Measurements from ENCODE around the gene TWSG1. TPM values are rescaled to one million over a fixed set of nuclear protein-coding genes. Genes with fewer than 3 reads are reported as not detected.

The TWSG1 gene
- total RNA-seq, 2 experiments from 2014 or later: 13.3 to 14.9 TPM

- peak; percentile 25 for DNase-seq
- ChIA-PET POLR2A (interaction anchor here (0.6 kb wide), 1 partner anchor 125 kb away, joined by 3 read pairs; no protein-coding TSS in a partner anchor), CTCF (interaction anchor here (1.6 kb wide), 1 partner anchor 105 kb away, joined by 4 read pairs; no protein-coding TSS in a partner anchor)
- Mint-ChIP-seq H3K27ac (peak overlapping the region; percentile 69), H3K36me3 (ENCODE audit: low read depth) (peaks cover 8% of the 10 kb centered on the region), H3K27me3 (peaks cover 4% of the 10 kb centered on the region), H3K4me3 (peak overlapping the region; percentile 64), H3K9me3 (peaks cover 4% of the 10 kb centered on the region), H3K4me1 (ENCODE audit: low read depth) (peaks cover 10% of the 10 kb centered on the region)
- no peak for TF ChIP-seq CTCF (IDR thresholded peaks at IDR 0.05)
- intact Hi-C loops (cut with micrococcal nuclease): no loop called here
- ATAC-seq: peak; percentile 48
Observed at GRCh38 chr18:9403795-9404564, 69.4 kb downstream of the TWSG1 start.

GRCh38 chr18:9404565-9405060 lies 70.0 kb downstream of the TWSG1 start:
- CTCF ChIA-PET: no interaction called here
- POLR2A ChIA-PET: no interaction called here
- peaks cover 8% of the 10 kb centered on the region for H3K36me3 Mint-ChIP-seq (ENCODE audit: low read depth)
- peak overlapping the region; percentile 69 for H3K27ac Mint-ChIP-seq
- peak overlapping the region; percentile 64 for H3K4me3 Mint-ChIP-seq
- DNase-seq (peak; percentile 55), ATAC-seq (peak; percentile 80)
- peaks cover 4% of the 10 kb centered on the region for H3K9me3 Mint-ChIP-seq
- TF ChIP-seq CTCF (IDR thresholded peaks at IDR 0.05): no peak
- intact Hi-C loops (cut with micrococcal nuclease): no loop called here
- H3K4me1 Mint-ChIP-seq (ENCODE audit: low read depth): peaks cover 10% of the 10 kb centered on the region
- H3K27me3 Mint-ChIP-seq: peaks cover 4% of the 10 kb centered on the region

- no peak for TF ChIP-seq CTCF (IDR thresholded peaks at IDR 0.05)
- peak overlapping the region; percentile 3 for H3K4me3 Mint-ChIP-seq
- DNase-seq (no peak), ATAC-seq (no peak)
- CTCF ChIA-PET: no interaction called here
- peaks cover 8% of the 10 kb centered on the region for H3K36me3 Mint-ChIP-seq (ENCODE audit: low read depth)
- intact Hi-C loops (cut with micrococcal nuclease): no loop called here
- H3K4me1 Mint-ChIP-seq (ENCODE audit: low read depth): peaks cover 10% of the 10 kb centered on the region
- POLR2A ChIA-PET: no interaction called here
- H3K9me3 Mint-ChIP-seq: peaks cover 5% of the 10 kb centered on the region
- no peak overlapping the region for H3K27ac Mint-ChIP-seq
- H3K27me3 Mint-ChIP-seq: peaks cover 4% of the 10 kb centered on the region
Observed at GRCh38 chr18:9405130-9405529, 70.6 kb downstream of the TWSG1 start.

GRCh38 chr18:9405977-9406376 lies 71.4 kb downstream of the TWSG1 start:
- CTCF ChIA-PET: no interaction called here
- no peak for ATAC-seq
- H3K36me3 Mint-ChIP-seq (ENCODE audit: low read depth): peaks cover 8% of the 10 kb centered on the region

More at GRCh38 chr18:9405977-9406376, 71.4 kb downstream of the TWSG1 start:
- Mint-ChIP-seq H3K4me3 (no peak overlapping the region), H3K27ac (no peak overlapping the region), H3K4me1 (ENCODE audit: low read depth) (peaks cover 10% of the 10 kb centered on the region), H3K9me3 (peaks cover 5% of the 10 kb centered on the region), H3K27me3 (peaks cover 4% of the 10 kb centered on the region)
- intact Hi-C loops (cut with micrococcal nuclease): no loop called here
- POLR2A ChIA-PET: no interaction called here
- DNase-seq: no peak
- no peak for TF ChIP-seq CTCF (IDR thresholded peaks at IDR 0.05)
